22Rv1 (cell line): ENCODE measurements around the gene E2F1.

Experiments
- CTCF ChIP-seq: fragments of 450-650 bp; IDR thresholded peaks from 2 replicates; pipeline ENCODE4 v1.5.1; 2017; ENCODE audit warnings: mild to moderate bottlenecking
- ZFX ChIP-seq: fragments of 450-650 bp; IDR thresholded peaks from 2 replicates; pipeline ENCODE4 v1.6.1; 2017; ENCODE audit warnings: antibody characterized with exemption, borderline replicate concordance

- TF ChIP-seq CTCF (peak; percentile 81), ZFX (no peak)
Observed at GRCh38 chr20:33653218-33653899, 32.8 kb downstream of the E2F1 start.
